Right atrium auricular region (tissue), 2 donors: ENCODE measurements around the gene IQGAP2. TPM values are rescaled to one million over a fixed set of nuclear protein-coding genes. Genes with fewer than 3 reads are reported as not detected.

Source experiments
- DNase-seq: peaks from one replicate; pipeline ENCODE4 v3.0.0-alpha.2; 2019; ENCODE audit warnings: low spot score
- H3K27ac ChIP-seq, 2 donors: fragments of 200-600 bp; sonication (generic); 1 replicate in 1 of 2; 2 replicates in 1 of 2; pipeline ENCODE4 v1.5.1; 2016 to 2019
- H3K27me3 ChIP-seq, 2 donors: fragments of 200-600 bp; sonication (generic); one replicate each; pipeline versions ENCODE4 v1.5.1 to v1.6.0; 2017 to 2019
- H3K36me3 ChIP-seq: fragments of 200-600 bp; sonication (generic); one replicate; pipeline ENCODE4 v1.5.1; 2016
- H3K4me1 ChIP-seq, 2 donors: fragments of 200-600 bp; sonication (generic); one replicate each; pipeline versions ENCODE4 v1.5.1 to v1.6.0; 2017 to 2019
- H3K4me3 ChIP-seq, 2 donors: fragments of 200-600 bp; sonication (generic); 1 replicate in 1 of 2; 2 replicates in 1 of 2; pipeline ENCODE4 v1.5.1; 2017 to 2019; ENCODE audit warnings: mild to moderate bottlenecking in 1 of 2, moderate library complexity in 1 of 2
- H3K9me3 ChIP-seq, 2 donors: fragments of 200-600 bp; sonication (generic); one replicate each; pipeline ENCODE4 v1.5.1; 2019
- total RNA-seq, 2 donors: library from RNA; depleted of rRNA; stranded (reverse); fragments of >200 nt; gene quantifications; one replicate each; pipeline ENCODE4 v1.1.0, GENCODE V29; 2016
- TF ChIP-seq, protein P1 (sequence below), 2 donors: fragments of 200-600 bp; sonication (generic); IDR thresholded peaks; one replicate each; pipeline ENCODE4 v1.5.1; 2019; ENCODE audit warnings: antibody characterized with exemption in 2 of 2

IQGAP2 gene
- total RNA-seq, 2 donors from 2014 or later = 5.4 to 12.3 TPM

DNA sequence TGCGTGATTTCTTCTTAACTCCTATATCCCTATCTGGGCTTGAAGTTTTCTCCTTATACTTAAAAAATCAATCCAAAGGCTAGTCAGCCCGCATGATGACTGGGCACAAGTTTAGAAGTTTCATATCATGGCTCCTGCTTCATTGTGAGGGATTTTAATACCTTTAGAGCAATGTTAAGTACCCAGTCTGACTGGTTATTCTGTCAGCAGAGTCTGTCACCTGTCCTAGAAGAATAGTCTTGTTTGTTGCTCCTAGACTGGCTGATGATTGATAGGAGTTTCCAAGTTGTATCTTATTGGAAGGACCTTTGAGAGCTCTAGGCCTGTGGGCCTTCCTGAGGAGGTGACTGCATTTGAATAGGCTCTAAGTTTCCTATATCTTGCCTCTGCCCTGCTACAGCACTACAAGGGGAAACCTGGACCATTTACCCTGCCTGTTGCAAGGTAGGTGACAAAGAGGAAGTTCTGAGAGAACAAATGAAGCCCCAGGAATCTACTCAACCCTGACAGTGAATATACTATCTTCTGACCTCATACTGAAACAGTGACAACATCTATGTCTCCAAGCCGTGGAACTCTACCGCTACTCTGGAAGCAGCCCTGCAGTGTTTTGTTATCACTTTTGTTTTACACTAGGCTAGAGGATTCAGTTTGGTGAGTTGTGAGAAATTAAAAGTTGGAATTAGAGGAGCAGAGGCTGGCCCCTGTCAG, 153.6 kb downstream of the IQGAP2 start:
- DNase-seq = no peak
- Histone ChIP-seq H3K27me3 (no peaks in the 10 kb centered on the region), H3K4me1 (no peaks in the 10 kb centered on the region), H3K4me3 (no peak overlapping the region), H3K36me3 (no peaks in the 10 kb centered on the region), H3K9me3 (no peaks in the 10 kb centered on the region), H3K27ac (no peak overlapping the region)
- TF ChIP-seq, protein P1, sequence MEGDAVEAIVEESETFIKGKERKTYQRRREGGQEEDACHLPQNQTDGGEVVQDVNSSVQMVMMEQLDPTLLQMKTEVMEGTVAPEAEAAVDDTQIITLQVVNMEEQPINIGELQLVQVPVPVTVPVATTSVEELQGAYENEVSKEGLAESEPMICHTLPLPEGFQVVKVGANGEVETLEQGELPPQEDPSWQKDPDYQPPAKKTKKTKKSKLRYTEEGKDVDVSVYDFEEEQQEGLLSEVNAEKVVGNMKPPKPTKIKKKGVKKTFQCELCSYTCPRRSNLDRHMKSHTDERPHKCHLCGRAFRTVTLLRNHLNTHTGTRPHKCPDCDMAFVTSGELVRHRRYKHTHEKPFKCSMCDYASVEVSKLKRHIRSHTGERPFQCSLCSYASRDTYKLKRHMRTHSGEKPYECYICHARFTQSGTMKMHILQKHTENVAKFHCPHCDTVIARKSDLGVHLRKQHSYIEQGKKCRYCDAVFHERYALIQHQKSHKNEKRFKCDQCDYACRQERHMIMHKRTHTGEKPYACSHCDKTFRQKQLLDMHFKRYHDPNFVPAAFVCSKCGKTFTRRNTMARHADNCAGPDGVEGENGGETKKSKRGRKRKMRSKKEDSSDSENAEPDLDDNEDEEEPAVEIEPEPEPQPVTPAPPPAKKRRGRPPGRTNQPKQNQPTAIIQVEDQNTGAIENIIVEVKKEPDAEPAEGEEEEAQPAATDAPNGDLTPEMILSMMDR (IDR thresholded peaks at IDR 0.05) = no peak

GRCh38 chr5:76560952-76561891, 158.1 kb downstream of the IQGAP2 start:
- TF ChIP-seq, protein P1 (IDR thresholded peaks at IDR 0.05) = no peak
- no peaks in the 10 kb centered on the region for H3K9me3 ChIP-seq
- no peaks in the 10 kb centered on the region for H3K4me1 ChIP-seq
- no peak overlapping the region for H3K27ac ChIP-seq
- DNase-seq = no peak
- H3K4me3 ChIP-seq = no peak overlapping the region
- no peaks in the 10 kb centered on the region for H3K27me3 ChIP-seq
- no peaks in the 10 kb centered on the region for H3K36me3 ChIP-seq

- Histone ChIP-seq H3K4me3 (no peak overlapping the region), H3K27me3 (no peaks in the 10 kb centered on the region), H3K36me3 (no peaks in the 10 kb centered on the region), H3K27ac (no peak overlapping the region), H3K9me3 (no peaks in the 10 kb centered on the region), H3K4me1 (no peaks in the 10 kb centered on the region)
- DNase-seq = no peak
- TF ChIP-seq, protein P1 (IDR thresholded peaks at IDR 0.05) = no peak
These were observed 158.9 kb downstream of the IQGAP2 start for GRCh38 chr5:76561959-76562358.

DNA sequence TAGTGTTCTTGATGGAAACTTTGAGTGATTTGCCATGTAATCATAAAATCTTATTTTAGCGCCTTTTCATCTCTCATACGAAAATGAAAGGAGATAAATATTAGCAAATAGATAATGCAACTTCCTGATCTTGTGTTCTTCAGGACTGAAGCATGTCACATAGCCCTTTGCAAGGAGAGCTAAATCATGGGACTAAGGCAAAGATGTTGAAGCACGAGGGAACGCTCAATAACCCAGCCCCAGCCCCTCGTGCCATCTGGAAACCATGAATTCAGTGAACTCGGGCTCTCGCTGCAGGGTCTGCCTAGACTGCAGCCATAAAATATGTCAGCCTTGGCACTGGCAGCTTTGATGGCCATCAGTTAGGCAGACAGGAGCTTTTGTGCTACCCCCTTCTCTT, 161.9 kb downstream of the IQGAP2 start:
- Histone ChIP-seq H3K36me3 (no peaks in the 10 kb centered on the region), H3K9me3 (no peaks in the 10 kb centered on the region), H3K4me3 (no peak overlapping the region), H3K27me3 (no peaks in the 10 kb centered on the region), H3K27ac (no peak overlapping the region), H3K4me1 (no peaks in the 10 kb centered on the region)
- DNase-seq = no peak
- TF ChIP-seq, protein P1 (IDR thresholded peaks at IDR 0.05) = no peak

GRCh38 chr5:76570153-76570552, 167.1 kb downstream of the IQGAP2 start:
- H3K4me1 ChIP-seq = no peaks in the 10 kb centered on the region
- DNase-seq = no peak
- no peaks in the 10 kb centered on the region for H3K27me3 ChIP-seq
- no peaks in the 10 kb centered on the region for H3K36me3 ChIP-seq
- H3K4me3 ChIP-seq = no peak overlapping the region
- H3K9me3 ChIP-seq = no peaks in the 10 kb centered on the region
- TF ChIP-seq, protein P1 (IDR thresholded peaks at IDR 0.05) = no peak
- H3K27ac ChIP-seq = no peak overlapping the region
